ENCODE data around the gene UBR4.

DNA sequence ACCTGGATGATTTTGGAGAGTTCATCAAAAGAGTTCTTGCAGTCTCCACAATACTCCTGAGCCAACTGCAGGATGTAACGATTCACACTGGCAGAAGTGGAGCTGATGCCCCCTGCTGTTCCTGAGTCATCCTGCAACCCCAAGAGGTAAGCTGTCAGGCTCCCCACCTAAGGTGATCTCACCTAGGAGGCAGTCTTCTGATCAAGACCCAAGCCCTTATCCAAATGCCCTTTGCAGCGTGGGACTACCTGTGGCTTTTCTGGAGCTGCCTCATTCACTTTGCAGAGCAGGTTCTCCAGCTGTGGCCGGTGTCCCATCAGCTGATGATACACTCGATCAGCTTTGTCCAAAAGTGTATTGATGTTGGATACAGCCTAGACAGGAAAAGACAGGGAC is 96.4 kb downstream of the UBR4 start:
- TF ChIP-seq GTF2F1 (IDR thresholded peaks at IDR 0.05; ENCODE audit: borderline replicate concordance, low read depth, low read length) (no peak), MAX (IDR thresholded peaks at IDR 0.05) (no peak), TBP (IDR thresholded peaks at IDR 0.05; ENCODE audit: low read depth, low read length) (no peak), POLR2A (IDR thresholded peaks at IDR 0.05; ENCODE audit: control extremely low read depth in 1 of 2, low read depth in 2 of 2, low read length in 2 of 2) (no peak), RXRA (IDR thresholded peaks at IDR 0.05; ENCODE audit: insufficient read depth, low read depth, low read length) (no peak), GABPA (IDR thresholded peaks at IDR 0.05; ENCODE audit: borderline replicate concordance, insufficient read depth, low read length) (no peak), KDM4A (IDR thresholded peaks at IDR 0.05; ENCODE audit: low read depth, low read length, severe bottlenecking) (no peak), SUZ12 (IDR thresholded peaks at IDR 0.05; ENCODE audit: low read length) (no peak), USF2 (IDR thresholded peaks at IDR 0.05; ENCODE audit: low read length) (no peak), HDAC2 (IDR thresholded peaks at IDR 0.05; ENCODE audit: borderline replicate concordance in 1 of 2, low read depth in 2 of 2, low read length in 2 of 2) (no peak), YY1 (IDR thresholded peaks at IDR 0.05; ENCODE audit: low read depth, low read length) (no peak), TAF1 (IDR thresholded peaks at IDR 0.05; ENCODE audit: low read depth, low read length) (no peak)
- TF ChIP-seq, protein P1, sequence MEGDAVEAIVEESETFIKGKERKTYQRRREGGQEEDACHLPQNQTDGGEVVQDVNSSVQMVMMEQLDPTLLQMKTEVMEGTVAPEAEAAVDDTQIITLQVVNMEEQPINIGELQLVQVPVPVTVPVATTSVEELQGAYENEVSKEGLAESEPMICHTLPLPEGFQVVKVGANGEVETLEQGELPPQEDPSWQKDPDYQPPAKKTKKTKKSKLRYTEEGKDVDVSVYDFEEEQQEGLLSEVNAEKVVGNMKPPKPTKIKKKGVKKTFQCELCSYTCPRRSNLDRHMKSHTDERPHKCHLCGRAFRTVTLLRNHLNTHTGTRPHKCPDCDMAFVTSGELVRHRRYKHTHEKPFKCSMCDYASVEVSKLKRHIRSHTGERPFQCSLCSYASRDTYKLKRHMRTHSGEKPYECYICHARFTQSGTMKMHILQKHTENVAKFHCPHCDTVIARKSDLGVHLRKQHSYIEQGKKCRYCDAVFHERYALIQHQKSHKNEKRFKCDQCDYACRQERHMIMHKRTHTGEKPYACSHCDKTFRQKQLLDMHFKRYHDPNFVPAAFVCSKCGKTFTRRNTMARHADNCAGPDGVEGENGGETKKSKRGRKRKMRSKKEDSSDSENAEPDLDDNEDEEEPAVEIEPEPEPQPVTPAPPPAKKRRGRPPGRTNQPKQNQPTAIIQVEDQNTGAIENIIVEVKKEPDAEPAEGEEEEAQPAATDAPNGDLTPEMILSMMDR (IDR thresholded peaks at IDR 0.05; ENCODE audit: control extremely low read depth in 1 of 3, insufficient read depth in 1 of 3, low read depth in 1 of 3, low read length in 3 of 3) = peak; percentile 11 to 24 (median 14); a peak in 3 of 4 replicates
